ENCODE results near the gene LMTK3.
"Not testable (repeated sequence)": the region's sequence is repeated elsewhere in the genome, so short reads cannot be mapped to it uniquely, and the experiment has no call there.

Gene LMTK3

GRCh38 chr19:48507911-48508439 lies 3.7 kb downstream of the LMTK3 start:
- DNase-seq (ENCODE audit: low read depth, low spot score) = no peak

DNA sequence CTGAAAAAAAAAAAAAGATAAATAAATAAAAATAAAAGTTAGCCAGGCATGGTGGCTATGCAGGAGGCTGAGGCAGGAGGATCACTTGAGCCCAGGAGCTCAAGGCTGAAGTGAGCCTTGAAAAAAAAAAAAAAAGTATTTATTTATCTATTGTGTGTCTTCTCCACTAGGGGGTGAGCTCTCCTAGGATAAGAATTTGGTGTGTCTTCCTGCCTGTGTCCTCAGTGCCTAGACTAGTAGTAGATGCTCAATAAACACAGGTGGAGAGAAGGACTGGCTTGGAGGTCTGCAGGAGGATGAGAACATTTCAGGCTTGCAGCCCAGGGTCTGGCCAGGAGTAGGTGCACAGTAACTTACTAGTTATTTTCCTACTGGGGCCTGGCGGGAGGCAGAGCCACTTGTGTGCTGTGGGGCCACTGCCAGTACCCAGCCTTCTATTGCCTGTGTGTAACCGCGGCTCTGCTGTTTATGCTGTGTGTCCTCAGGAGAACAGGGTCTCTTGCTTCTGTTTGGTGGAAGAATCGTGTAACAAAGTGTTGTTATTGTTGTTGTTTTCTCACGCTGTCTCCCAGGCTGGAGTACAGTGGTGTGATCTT lies 5.4 kb downstream of the LMTK3 start:
- no peak for DNase-seq (ENCODE audit: low read depth, low spot score)

GRCh38 chr19:48502350-48503018 lies 9.2 kb downstream of the LMTK3 start:
- DNase-seq (ENCODE audit: low read depth, low spot score) = no peak

DNA sequence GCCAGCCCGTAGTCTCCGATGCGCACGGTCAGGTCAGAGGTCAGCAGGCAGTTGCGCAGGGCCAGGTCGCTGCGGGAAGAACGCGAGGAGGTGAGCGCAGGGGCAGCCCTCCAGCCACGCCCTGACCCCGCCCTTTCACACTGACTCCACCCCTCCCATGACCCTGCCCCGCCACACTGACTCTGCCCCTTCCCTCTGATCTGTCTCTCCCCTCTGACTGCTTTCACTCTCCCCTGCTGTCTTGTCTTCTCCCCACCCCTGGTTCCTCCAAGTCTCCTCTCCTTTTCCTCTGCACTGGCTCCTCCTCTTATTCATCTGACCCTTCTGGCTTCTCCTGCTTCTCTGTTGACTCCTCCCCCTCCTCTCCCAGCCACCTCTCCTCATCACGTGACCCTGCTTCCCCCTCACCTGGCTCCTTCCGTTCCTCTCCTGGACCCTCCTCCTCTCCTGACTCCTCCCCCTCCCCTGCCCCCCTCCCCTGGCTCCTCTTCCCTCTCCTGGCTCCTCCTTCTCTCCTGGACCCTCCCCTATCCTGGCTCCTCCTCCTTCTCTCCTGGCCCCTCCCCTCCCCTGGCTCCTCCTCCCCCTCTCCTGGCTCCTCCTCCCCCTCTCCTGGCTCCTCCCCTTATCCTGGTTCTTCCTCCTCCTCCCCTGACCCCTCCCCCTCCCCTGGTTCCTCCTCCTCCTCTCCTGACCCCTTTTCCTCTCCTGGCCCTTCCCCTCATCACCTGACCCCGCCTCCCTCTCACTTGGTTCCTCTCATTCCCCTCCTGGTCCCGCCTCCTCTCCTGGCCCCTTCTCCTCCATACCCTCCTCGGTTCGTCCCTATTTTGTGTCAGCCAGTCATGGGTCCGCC lies 9.9 kb downstream of the LMTK3 start:
- no peak for DNase-seq (ENCODE audit: low read depth, low spot score)

GRCh38 chr19:48500830-48501493 lies 10.7 kb downstream of the LMTK3 start:
- no peak for DNase-seq (ENCODE audit: low read depth, low spot score)

- DNase-seq (ENCODE audit: low read depth, low spot score) = no peak
These were observed 12.1 kb downstream of the LMTK3 start for GRCh38 chr19:48499316-48500090.

DNA sequence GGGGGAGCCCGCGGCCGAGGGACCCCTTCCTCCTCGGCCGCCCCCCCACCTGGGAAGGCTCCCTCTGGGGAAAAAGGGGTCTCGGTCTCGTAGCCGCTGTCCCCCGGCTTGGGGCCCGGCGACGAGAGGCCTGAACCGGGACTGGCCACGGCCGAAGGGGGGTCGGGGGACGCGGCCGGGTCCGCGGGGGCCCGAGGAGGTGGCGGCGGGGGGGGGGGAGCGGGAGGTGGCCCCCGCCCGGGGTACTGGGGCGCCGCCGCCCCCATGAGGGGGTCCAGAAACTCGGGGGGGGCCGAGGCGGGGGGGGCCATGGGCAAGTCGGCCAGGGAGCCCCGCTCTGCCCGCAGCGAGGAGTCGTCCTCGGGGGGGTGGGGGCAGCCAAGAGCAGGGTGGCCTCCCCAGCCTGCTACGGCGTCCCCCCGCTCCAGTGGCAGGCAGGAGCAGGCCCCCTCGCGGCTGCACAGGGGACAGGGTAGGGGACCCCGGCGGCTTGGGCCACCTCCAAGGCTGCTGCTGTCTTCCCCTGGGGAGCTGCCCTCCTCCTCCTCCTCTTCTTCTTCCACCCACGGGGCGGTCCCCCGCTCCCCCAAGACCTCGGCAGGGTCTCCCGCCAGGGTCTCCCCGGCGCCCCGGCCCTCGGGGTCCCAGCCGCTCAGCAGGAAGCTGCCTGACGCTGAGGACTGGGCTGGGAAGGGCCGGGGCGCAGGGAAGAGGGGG lies 12.9 kb downstream of the LMTK3 start:
- DNase-seq (ENCODE audit: low read depth, low spot score) = no peak

DNA sequence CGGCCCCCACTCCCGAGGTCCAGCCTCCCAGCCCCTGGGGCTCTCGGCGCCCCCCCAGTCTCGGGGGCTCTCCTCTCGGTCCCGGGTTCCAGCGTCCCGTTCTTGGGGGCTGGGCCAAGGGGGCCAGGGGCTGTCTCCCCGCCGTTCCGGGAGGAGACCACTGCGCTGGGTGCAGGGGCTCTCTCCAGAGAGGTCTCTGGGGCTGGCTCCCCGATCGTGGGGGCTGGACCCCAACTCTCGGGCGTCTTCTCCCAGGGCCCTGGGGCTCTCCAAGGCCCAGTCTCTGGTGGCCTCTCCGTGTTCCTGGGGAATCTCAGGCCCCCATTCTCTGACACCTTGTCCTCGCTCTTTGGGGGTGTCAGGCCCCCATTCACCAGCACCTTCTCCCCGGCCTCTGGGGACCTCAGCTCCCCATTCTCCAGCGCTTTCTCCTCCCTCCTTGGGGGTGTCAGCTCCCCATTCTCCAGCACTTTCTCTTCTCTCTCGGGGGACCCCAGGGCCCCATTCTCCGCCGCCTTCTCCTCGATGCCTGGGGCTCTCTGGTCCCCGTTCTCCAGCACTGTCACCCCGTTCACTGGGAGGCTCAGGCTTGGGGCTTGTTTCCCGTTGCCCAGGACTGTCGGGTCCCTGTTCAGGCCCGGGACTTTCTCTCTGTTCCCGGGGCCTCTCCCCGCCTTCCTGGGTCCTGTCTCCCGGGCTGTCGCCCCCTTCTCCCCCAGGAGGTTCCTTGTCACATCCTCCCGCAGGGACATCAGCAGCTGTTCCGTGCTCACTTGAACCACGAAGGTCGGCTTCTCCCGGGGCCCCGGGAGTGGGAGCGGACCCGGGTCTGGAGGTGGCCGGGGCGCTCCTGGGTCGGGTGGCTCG lies 13.7 kb downstream of the LMTK3 start:
- no peak for DNase-seq (ENCODE audit: low read depth, low spot score)

DNA sequence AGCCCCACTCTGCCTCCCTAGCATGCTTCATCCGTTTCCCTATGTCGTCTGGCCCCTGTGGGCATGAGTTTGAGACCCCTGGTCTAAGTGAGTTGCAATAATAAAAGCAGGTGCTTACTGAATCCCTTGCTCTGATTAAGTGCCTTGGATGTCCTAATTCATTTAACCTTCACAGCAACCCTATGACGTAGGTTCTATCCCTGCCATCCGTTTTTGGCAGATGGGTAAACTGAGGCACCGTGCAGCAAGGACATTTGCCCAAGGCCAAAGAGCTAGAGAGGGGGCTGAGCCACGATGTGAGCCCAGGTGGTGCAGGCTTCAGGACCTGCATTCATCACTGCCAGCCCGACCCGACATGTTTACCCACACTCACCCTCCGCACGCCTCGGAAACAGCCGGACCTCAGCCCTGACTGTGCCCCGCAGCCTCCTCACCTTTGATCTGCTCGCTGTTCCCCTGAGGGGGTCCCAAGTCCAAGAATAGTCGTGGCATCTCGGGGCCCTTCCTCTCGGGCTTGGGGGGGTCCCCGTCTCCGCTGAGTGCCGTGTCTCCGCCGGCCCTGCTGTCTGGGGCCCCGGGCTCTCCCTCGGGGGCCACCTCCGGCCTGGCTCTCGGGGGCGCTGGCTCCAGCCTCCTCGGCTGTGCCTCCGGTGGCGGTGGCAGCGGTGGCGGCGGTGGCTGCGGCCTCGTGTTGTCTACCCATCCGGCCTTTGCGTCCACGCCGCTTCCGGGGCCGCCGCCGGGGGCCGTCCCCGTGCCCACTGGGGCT lies 14.5 kb downstream of the LMTK3 start:
- DNase-seq (ENCODE audit: low read depth, low spot score) = no peak

DNA sequence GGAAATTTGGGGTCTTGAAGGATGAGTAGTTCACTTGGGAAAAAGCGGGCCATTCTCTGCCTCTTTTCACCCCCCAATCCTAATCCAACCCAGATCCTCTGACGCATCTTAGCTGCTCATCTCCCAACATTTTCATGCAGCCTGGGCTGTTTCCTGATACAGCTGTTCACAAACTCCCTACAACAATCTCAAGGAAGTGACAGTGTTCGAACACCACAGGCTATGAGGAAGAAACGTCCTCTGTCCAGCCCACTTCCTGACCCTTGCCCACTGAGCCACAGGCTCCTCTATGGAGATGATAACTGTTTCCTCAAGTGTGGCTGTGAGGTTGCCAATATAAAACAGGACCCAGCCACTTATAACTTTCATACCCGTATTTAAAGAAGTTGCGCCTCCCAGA lies 16.2 kb downstream of the LMTK3 start:
- DNase-seq (ENCODE audit: low read depth, low spot score) = no peak

DNA sequence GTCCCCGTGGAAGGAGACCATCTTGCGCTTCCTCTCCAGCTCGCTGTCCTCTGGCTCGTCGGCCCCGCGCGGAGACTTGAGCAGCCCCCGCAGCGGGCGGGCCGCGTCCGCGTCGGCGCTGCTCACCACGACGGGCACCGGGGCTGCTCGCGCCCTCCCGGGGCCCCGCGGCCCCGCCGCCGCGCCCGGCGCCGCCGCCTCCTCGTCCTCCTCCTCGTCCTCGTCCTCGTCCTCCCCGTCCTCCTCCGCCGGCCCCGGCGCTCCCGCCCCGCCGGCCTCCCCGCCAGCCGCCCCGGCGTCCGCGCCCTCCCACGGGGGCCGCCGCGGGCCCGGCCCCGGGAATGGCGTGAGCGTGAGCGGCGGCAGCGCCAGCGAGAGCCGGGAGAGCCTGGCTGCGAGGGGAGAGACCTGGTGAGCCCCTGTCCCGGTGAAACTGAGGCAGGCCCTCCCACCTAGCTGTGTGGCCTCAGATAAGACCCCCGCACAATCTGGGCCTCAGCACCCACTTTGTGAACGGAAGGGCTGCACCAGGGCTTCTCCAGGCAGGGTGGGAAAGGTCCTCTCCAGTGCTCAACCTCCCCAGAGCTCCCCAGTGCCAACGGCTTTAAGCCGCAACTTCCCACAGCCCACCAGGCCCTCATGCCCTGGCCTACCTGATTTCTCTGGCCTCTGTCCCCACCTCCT lies 17.8 kb downstream of the LMTK3 start:
- DNase-seq (ENCODE audit: low read depth, low spot score) = no peak

GRCh38 chr19:48492925-48493717 lies 18.5 kb downstream of the LMTK3 start:
- peak; percentile 96 for DNase-seq (ENCODE audit: low read depth, low spot score)

GRCh38 chr19:48491793-48492123 lies 19.9 kb downstream of the LMTK3 start:
- DNase-seq (ENCODE audit: low read depth, low spot score) = no peak

DNA sequence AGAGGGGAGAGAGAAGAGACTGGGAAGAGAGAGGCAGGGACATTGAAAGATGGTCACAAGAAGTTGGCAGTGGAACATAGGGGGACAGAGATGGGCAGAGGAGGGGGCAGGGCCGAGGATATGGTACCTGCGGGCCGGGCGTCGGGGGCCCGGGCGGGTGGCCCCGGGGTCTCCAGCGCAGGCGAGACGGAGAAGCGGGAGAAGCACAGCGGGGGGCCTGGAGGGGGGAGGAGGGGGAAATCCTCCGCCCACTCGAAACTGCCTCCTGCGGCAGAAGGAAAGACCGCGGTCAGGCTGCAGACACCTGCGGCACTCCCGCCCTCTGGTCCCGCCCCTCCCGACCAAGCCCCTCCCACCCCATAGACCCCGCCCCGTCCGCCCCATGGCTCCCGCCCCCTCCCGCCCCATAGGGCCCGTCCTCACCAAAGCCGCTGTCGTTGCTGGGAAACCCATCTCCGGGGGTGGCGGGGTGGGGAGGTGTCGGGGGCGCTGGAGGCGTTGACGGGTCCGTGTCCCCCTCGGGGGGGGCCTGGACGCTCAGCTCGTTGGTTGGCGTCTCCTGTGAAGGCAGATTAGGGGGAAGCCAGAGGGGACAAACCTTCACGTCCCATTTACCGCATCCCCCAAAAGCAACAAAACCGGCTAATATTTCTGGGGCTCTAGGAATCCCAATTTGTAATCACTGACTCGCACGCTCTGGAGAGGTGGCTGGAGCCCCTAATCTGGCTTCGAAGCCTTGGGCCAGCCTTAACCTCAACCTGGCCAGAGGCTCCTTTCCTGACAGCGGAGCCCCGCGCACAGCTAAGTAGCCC lies 20.4 kb downstream of the LMTK3 start:
- no peak for DNase-seq (ENCODE audit: low read depth, low spot score)

GRCh38 chr19:48489608-48490216 lies 21.9 kb downstream of the LMTK3 start:
- no peak for DNase-seq (ENCODE audit: low read depth, low spot score)

GRCh38 chr19:48488478-48488877 lies 23.2 kb downstream of the LMTK3 start:
- not testable (repeated sequence) for DNase-seq (ENCODE audit: low read depth, low spot score)
